CD4-positive, alpha-beta T cell treated with Interleukin-6 at 100 ng/mL for 8 hours (primary cell): Measurements from ENCODE around the gene LMLN.
A peak's percentile ranks its signal among the peaks of the same experiment; 100 is the strongest.
"Not testable (repeated sequence)": the region's sequence is repeated elsewhere in the genome, so short reads cannot be mapped to it uniquely, and the experiment has no call there.

Experiments used
- DNase-seq: peaks from one replicate; pipeline ENCODE4 v3.0.0-alpha.2; 2020; ENCODE audit warnings: mixed read lengths, low spot score

LMLN gene

DNA sequence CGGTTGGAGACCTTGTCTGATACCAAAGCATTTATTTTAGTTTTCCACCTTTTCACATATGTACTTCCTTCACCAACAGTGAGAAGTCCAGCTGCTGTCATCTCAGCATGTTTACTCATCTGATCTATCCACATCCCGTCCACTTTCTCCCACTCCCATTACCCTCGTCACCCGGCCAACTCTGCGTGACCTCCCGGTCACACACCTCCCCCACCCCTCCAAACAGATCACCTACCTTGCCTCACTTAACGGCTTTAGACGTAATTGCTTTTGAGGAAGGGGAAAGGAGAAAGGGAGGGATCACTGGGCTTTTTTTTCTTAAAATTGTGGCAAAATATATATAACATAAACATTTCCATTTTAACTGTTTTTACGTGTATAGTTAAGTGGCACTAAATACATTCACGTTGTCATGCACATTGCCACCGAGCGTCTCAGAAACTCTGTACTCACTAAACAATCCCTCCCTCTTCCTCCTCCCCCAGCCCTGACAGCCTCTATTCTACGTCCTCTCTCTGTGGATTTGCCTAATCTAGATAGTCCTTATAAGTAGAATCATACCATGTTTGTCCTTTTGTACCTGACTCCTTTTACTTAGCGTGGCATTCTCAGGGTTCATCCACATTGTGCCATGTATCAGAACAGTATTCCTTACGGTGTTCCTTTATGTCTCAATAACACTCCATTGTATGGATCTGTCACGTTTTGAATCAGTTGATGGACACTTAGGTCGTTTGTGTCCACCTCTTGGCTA, 67.2 kb downstream of the LMLN start:
- DNase-seq, result no peak

DNA sequence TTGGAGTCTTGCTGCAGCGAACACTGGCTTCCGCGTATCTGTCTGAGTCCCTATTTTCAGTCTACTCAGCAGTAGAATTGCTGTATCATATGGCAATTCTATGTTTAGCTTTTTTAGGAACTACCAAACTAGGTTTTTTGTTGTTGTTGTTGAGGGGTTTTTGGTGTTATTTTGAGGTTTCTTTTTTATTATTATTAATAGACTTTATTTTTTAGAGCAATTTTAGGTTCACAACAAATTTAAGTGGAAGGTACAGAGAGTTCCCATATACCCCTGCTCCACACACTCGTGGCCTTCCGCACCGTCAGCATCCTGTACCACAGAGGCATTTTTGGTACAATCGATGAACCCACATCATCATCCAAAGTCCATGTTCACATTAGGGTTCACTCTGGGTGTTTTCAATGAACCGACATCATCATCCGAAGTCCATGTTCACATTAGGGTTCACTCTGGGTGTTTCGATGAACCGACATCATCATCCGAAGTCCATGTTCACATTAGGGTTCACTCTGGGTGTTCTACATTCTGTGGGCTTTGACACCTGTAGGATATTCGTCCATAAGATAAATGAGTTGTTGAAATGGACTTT, 67.9 kb downstream of the LMLN start:
- DNase-seq, result no peak

DNA sequence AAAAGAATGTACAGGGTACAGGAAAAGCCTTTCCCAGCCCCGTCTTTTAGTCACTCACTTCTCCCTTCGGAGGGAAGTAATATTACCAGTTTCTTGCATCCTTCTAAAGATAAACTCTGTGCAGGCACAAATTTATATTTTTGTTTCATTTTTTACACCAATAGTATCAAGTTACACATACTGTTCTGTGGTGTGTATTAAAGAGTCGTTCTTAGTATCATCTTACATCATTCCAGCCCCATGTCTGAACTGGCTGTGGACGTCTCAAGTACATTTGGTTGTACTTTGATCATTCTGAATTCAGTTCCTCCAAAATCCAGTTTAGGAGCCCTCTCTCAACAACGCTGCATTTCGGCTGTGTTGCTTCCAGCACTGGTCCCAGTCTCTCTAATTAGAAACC, 68.7 kb downstream of the LMLN start:
- no peak for DNase-seq

DNA sequence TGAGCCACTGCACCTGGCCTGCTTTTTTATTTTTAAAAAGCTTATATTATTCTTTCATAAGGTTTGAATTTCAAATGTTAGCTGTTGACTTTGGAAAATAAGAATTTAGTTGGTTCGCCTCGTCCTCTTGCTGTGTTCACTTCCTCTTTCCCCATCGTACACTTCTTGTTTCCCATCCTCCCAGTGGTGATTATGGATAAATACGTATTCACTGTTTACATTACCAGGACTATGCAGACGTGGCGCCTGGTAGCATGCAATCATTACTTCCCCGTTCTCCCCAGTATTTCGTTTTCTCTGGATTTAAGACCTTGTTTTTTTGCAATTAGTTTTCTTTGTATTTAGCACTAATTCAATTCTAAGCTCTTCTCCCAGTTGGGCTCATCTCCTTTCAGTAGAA, 70.1 kb downstream of the LMLN start:
- no peak for DNase-seq

DNA sequence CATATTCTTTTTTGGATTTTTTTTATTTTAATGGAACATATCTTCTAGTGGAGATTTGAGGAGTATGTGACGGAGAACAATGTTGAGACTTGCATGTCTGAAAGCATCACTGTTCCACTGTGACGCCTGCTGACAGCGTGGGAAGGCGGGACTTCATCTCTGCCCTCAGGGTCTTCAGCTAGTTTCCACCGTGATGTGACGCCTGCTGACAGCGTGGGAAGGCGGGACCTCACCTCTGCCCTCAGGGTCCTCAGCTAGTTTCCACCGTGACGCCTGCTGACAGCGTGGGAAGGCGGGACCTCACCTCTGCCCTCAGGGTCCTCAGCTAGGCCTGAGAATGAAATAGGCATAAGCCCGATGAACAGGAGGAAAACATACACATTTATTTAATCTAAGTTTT, 70.7 kb downstream of the LMLN start:
- DNase-seq, result no peak

DNA sequence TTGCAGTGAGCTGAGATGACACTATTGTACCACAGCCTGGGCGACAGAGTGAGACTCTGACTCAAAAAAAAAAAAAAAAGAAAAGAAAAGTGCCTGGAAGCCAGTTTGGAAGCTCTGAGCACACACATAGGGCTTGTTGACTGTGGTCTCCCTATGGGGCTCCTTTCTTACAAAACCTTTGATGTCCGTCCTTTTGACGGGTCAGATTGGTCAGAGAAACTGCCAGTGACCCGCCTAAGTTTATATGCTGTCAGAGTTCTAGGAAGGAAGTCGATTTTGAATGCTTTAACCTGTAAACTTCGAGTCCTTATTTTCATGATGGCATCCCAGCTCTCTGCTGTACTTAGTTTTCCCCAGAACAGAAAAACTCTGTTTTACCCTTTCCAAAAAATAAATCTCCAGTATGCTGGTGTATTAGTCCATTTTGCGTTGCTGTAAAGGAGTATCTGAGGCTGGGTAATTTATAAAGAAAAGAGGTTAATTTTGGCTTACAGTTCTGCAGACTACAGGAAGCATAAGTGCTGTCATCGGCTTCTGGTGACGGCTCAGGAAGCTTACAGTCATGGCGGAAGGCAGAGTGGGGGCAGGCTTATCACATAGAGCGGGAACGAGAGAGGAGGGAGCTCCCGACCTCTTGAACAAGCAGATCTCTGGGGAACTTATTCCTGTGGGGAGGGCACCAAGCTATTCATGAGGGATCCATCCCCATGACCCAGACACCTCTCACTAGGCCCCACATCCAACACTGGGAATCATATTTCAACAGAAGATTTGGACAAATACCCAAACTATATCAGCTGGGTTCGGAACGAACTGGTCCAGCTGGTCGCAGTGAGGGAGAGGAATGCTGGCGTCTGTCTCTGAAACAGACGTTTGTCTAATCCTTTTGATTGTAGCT, 72.3 kb downstream of the LMLN start:
- DNase-seq, result no peak

DNA sequence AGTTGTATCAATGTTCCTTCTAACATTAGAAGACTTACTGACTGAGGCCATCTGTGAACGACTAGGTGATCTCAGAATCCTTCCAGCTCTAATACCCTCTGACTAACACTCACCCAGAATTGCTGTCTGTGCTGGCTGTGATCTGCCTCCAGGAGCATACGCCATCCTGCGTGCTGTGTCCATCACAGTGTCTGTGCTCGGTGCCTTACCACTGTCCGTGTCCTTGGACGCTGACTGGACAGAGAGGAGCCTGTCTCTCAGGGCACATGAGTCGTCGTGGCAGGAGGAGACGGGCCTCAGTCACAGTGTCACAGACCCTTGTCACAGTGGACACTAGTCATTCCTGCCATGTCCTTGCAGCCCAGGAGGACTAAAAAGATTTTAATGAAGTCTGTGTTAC, 83.1 kb downstream of the LMLN start:
- DNase-seq, result no peak

DNA sequence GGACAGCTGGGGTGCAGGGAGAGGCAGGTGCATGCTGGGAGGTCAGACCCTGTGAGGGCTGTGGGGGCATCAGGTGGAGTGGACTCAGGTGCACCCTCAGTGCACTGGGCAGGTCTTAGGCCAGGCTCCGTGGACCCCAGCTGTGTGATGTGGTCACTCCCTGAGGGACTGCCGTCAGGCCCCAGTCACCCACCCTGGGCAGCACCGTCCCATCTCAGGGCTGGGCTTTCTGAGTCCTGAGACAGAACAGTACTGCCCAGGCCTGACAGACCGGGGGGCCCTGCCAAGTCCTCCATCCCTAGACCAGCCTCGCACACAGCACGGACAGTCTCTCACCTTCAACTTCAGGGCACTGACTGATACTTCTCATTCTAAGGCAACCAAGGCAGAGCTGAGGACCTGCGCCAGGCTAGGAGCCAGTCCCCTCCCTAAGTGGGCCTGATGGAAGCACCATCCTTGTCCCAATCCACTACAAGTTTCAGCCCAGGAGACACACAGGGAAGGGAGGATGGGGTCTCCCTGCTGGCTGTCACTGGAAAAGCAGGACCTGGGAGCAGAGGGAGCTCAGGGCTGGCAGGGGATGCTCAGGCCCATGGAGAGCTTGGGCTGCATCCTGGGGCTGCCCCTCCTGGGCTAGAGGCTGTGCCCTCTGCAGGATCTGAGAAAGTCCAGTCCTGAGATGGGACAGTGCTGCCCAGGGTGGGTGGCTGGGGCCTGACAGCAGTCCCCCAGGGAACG, 86.3 kb downstream of the LMLN start:
- DNase-seq, result no peak

DNA sequence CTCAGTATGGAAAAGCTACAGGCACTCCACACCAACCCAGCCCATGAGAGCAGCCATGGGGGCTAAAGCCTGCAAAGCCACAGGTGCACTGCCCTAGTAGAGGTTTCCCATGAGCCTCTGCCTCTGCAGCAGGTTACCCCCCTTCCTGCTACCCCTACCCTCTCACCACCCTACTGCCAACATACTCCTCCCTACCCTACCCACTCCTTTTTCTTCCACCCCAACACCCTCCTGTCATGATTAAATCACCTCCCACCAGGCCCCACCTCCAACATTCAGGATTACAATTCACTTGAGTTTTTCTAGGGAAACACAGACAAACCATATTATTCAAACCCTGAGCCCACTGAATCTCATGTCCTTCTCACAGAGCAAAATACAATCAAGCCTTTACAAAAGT, 88.4 kb downstream of the LMLN start:
- DNase-seq, result no peak

DNA sequence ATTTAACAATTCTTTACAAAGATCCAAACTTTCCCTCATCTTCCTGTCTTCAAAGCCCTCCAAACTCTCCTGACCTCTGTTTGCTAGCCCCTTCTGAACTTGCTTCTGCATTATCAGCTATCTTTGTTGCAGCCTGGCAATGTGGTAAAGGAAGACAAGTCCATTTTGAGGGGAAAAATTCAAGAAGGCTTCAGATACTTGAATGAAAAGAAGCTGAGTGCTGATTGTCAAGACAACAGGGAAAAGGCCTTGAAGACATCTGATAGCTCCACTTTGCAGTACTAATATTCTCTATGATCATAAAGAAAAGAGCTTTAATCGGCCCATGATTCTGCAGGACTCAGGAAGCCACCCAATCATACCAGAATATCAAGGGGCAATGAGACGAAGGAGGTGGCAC, 91.8 kb downstream of the LMLN start:
- DNase-seq, result no peak

DNA sequence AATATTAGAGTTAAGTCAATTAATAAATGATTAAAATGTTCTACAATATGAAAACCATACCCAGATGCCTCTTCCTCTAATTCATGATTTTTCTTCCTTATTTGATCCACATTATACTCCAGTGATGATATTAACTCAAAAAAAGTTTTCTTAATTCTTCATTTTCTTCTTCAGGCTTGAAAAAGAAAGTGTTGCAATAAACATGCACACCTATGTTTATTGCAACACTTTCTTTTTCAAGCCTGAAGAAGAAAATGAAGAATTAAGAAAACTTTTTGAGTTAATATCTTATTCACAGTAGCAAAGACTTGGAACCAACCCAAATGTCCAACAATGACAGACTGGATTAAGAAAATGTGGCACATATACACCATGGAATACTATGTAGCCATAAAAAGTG, 93.4 kb downstream of the LMLN start:
- DNase-seq, result not testable (repeated sequence)

DNA sequence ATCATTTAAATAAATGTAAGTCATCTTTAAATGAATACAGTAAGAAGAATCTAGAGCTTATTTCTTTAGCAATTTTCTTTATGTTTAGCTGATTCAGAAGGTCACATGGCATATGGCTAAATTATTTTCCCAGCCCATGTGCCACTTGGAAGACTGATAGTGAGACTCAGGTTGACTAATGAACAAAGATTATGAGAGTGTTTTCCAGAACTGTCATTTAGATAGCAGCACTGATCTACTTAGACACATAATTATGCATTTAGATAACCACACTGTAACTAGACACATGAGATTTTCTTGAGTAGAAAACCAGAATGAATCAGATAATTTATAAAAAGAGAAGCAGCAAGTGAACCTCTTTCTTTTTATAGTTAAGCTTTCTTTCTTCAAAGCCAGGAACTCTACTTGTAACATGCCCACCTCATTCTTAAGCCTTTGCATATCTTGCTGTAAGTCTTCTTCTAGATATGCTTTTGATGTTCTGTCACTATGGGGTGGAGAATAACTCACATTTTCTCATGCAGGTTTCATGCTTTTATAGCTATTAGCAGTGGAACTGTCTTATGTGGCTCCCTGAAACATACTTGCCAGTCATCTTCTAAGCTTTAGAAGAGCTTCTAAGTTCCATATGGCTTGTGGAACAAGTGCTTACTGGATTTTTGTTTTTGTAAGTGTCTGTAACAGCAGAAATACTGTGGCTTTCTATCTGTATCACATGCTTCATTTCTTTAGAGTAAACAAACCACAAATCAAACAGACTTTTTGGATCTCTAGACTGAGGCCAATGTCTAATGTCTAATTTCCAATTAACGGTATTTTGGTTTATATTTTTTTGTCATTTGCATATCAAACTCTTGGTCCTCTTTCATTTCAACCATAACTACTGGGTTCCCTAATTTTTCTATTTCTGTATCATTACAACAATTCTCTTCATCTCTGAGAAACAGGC, 101.4 kb downstream of the LMLN start:
- no peak for DNase-seq

DNA sequence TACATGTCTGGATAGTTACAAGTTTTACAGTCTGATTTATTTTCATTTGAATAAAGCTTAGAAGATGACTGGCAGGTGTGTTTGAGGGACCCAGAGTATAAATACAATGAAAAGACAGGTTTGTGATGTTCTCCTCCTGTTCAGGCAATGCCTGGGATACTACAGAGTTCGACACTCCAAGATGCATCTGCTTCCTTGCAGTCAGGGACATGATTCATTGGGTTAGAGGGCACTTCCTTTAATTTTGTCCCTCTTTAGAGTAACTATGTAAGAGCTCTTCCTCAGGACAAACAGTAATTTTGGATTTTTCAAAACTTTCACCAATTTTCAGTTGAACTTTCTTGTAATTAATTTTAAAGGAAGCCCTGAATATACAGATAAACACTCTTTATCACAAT, 102.0 kb downstream of the LMLN start:
- no peak for DNase-seq

DNA sequence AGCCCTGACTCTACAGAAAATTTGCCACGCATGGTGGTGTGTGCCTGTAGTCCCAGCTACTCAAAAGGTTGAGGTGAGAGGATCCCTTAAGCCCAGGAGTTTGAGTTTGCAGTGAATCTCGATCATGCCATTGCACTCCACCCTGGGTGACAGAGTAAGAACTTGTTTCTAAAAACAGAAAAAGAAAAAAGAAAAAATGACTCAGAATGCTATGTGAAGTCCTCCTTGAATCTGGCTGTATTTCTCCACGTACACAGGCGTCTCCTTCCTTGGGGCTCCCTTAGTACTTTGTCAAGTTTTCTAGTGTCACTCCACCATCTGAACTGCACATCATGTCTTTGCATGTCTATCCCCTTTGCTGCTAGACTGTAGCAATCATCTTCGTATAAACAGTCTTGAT, 104.4 kb downstream of the LMLN start:
- no peak for DNase-seq

DNA sequence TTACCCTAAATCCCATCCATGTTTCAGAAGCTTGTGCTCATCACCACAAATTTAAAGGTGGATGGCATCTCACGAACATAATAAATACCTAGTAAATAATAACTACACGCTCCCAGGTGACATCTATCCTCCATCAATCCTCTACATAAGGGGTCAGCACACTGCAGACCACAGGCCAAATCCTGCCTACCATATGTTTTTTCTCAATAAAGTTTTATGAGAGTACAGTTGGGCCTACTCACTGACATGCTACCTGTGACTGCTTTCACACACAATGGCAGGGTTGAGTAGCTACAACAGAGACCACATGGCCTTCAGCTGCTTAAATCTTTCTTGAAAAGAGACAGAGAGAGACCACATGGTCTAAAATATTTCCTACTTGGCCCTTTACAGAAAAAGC, 105.9 kb downstream of the LMLN start:
- no peak for DNase-seq

DNA sequence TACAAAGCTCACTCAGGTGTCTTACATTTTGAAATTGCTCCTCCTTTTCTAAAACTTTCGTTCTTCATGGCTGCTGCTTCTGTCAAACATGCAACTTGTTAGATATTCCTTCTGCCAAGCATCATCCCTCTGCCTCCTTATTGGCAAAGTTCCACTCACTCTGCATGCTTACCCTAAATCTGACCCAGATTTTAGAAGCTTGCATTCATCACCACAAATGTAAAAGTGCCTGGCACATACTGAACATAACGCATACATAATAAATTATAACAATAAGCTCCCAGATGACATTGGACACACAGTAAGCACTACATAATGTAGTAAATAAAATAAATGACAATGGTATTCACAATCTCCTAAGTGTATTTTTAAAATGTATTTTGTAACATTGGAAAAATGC, 107.4 kb downstream of the LMLN start:
- DNase-seq, result no peak

DNA sequence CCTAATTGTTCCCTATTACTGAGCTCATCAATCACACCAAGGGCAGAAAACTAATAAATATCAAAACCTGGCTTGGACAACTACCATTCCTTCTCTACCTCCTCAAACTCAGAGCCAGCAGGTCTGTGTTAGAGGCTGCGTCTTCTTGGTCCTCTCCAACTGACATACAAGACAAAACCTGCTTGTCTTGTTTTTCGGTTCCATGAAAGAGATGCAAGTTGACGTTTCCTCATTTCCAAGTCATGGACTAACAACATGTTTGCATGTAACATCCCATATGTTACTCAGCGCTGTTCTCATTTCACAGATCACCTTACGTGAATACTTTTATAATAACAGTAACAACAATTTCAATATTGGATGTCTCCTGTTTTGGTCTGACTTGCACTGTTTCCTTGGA, 110.9 kb downstream of the LMLN start:
- DNase-seq, result no peak

DNA sequence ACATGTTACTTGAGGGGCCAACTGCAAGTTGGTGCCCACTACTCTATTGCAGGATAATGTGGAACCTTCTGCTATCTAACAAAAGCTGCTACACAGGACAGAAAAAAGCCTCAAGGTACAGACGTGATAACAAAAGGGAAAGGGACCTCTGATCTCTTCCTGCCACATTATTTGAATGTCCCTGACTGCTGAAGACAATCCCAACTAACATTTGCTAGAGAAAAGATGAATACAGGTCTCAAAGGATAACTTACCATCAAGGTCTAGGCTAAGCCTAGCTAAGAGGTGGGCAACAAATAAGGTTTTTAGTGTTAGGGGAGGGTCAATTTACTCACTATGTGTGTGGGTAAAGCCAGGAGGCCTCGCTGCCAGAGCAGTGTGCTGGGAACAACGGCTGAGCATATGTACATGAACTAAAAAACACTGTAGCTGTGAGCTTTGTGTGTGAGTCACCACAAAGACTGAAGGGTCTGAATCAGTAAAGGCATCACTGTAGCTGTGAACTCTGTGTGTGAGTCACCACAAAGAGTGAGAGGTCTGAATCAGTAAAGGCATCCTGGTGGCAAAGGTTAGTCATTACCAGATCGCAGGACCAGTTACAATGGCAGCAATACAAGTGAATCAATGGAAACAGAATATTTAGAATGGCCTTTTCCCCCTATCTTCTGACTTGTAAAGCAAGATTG, 111.7 kb downstream of the LMLN start:
- DNase-seq, result peak; percentile 74

DNA sequence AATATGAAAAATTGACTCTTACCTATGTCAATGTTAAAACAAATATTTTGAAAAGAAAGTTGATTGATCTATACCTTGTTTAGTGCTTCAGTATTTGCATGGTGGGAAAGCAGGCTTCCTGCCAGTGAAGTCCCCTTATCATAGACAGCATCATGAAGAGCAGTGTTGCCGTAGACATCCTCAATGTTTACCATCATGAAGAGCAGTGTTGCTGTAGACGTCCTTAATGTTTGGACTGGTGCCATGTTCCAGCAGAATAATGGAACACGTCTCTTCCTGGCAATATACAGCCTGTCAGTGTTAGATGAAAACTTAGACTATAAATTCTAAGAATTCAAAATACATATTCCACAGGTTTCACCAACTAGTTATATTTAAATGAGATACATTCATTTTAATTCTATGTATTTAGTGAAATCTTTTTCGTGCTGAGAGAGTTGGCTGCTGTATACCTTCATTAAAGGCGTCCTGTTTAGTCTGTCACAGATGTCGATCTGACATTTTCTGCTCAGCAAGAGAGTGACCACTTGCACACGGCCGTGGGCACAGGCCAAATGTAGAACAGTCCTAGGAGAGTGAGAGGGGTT, 116.8 kb downstream of the LMLN start:
- no peak for DNase-seq
